Esophagus (tissue), 2 donors: ENCODE results near the gene TLCD4. TPM values are rescaled to one million over a fixed set of nuclear protein-coding genes. Genes with fewer than 3 reads are reported as not detected.

ENCODE experiments used
- H3K27ac ChIP-seq, 2 donors: one replicate each; pipeline ENCODE4 v1.5.1; 2013; ENCODE audit warnings: low read depth in 2 of 2, mild to moderate bottlenecking in 2 of 2, inconsistent platforms in 1 of 2, low read length in 1 of 2, moderate library complexity in 1 of 2
- H3K27me3 ChIP-seq, 2 donors: one replicate each; pipeline ENCODE4 v1.6.1; 2013; ENCODE audit warnings: low read length in 2 of 2, control low read depth in 1 of 2, mild to moderate bottlenecking in 1 of 2; ENCODE audit not compliant: insufficient read depth in 2 of 2, control insufficient read depth in 1 of 2
- H3K36me3 ChIP-seq, 2 donors: one replicate each; pipeline ENCODE4 v1.6.1; 2013; ENCODE audit warnings: low read length in 1 of 2; ENCODE audit not compliant: control insufficient read depth in 2 of 2, insufficient read depth in 2 of 2
- H3K4me1 ChIP-seq, 2 donors: one replicate each; pipeline ENCODE4 v1.6.1; 2013; ENCODE audit warnings: low read length in 1 of 2; ENCODE audit not compliant: control insufficient read depth in 2 of 2, insufficient read depth in 2 of 2
- H3K4me3 ChIP-seq, 2 donors: one replicate each; pipeline ENCODE4 v1.5.1; 2013; ENCODE audit warnings: low read length in 2 of 2, mild to moderate bottlenecking in 2 of 2, low read depth in 1 of 2, moderate library complexity in 1 of 2
- H3K9me3 ChIP-seq, 2 donors: one replicate each; pipeline ENCODE4 v1.6.1; 2013; ENCODE audit warnings: mild to moderate bottlenecking in 2 of 2, low read depth in 1 of 2, low read length in 1 of 2, moderate library complexity in 1 of 2; ENCODE audit not compliant: control insufficient read depth in 2 of 2, insufficient read depth in 1 of 2
- WGBS, 2 donors: extraction: QIAGEN DNeasy Blood & Tissue Kit; methylation state at CpG; one replicate each; pipeline ENCODE4 v1.1.7; 2013; 5-methylcytosine and 5-hydroxymethylcytosine counted together
- polyA plus RNA-seq, 2 donors: library from polyadenylated mRNA; stranded (reverse); fragments of 200-250 nt; gene quantifications; one replicate each; pipeline ENCODE4 v1.2.3, GENCODE V29; 2013
- donor health status: healthy with polysubstance abuse.
- donor health status: Bipolar disorder and iron deficiency.

The TLCD4 gene
- polyA plus RNA-seq, 2 donors: 0.37 to 0.46 TPM

DNA sequence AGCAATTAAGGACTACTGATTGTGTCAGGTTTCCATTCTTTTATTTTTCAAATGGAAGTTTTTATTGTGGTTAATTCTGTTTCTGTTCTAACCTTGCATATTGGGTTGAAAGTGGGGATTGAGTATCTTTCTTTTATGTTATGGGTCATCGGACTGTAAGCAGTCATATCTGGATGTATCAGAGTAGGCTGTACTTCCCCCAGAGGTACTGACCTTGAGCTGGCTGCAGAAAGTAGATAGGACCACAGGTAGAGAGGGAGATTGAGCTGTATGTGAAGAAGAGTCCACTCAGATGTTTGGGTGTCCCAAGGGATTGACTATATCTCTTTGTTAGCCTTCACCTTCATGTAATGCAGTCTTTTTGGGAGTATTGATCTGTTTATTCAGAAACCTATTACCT lies 23.9 kb upstream of the TLCD4 start:
- WGBS, 2 donors: 46 to 87% methylated on average over 1 of the region's 1 CpG
- H3K9me3 ChIP-seq: no peaks in the 10 kb centered on the region
- H3K27ac ChIP-seq: no peak overlapping the region
- H3K27me3 ChIP-seq: no peaks in the 10 kb centered on the region
- no peaks in the 10 kb centered on the region for H3K4me1 ChIP-seq
- H3K36me3 ChIP-seq: no peaks in the 10 kb centered on the region
- H3K4me3 ChIP-seq: no peak overlapping the region

DNA sequence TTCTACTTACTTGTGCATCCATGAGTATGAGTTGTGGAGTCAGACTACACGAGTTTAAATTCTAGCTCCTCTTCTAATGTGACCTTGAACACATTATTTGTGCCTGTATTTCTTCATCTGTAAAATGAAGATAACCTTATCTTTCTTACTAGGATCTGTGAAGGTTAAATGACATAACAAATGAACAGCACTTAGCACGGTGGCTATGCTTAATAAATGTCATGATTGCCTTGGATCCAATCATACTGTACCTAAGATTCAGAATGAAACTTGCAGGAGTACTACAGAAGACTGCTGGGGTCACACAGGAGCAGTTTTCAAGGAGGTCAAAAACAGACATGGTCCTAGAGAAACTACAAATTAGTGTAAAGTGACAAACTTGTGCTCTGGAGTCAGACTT lies 22.2 kb upstream of the TLCD4 start:
- H3K27ac ChIP-seq: no peak overlapping the region
- no peaks in the 10 kb centered on the region for H3K36me3 ChIP-seq
- H3K27me3 ChIP-seq: no peaks in the 10 kb centered on the region
- WGBS, 2 donors: 43 to 59% methylated on average over 2 of the region's 2 CpGs
- no peaks in the 10 kb centered on the region for H3K9me3 ChIP-seq
- no peak overlapping the region for H3K4me3 ChIP-seq
- no peaks in the 10 kb centered on the region for H3K4me1 ChIP-seq

DNA sequence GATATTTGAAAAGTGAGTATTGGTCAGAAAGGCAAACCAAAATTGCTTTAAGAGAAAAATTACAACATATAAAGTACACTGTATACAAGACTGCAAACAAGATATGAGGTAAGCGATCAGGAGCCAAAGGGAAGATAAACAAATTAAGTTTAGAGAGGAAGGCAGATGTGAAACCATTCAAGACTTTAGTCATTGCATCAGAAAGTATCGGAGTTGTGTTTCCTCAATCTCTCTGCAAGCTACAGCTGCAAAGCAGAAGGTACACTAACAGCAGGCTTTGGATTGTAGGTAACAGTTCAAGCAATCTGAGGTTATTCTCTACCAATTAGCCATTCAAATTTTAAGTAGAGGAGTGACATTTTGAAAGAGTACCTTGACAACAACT lies 21.3 kb upstream of the TLCD4 start:
- Histone ChIP-seq H3K27me3 (no peaks in the 10 kb centered on the region), H3K27ac (no peak overlapping the region), H3K4me1 (no peaks in the 10 kb centered on the region), H3K36me3 (no peaks in the 10 kb centered on the region), H3K4me3 (no peak overlapping the region), H3K9me3 (no peaks in the 10 kb centered on the region)
- 70 to 71% methylated on average over 2 of the region's 2 CpGs for WGBS, 2 donors

DNA sequence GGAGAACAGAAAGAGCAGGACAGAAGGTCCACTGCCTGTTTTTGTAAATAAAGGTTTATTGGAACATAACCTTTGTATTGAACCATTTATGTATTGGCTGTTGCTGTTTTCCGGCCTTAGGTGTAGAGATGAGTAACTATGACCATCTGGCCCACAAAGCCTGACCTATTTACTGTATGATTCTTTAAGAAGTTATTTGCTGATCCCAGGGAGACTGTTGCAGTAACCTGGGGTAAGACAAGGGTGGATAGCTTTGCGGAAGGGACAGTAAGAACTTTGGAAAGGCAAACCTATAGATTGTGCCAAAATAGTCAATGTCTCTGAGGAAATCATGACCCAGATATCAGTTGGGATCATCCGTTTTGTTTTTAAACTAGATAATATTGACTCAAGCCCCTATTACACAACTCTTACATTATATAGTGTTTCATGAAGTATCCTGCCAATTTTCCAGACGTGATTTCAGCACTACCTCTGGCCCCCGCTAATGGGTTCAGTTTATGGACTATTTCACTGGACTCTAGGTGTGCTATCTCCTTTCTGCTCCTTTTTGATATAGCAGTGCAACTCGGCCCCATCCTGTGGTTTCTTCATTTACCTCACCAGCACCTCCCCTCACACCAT lies 20.8 kb upstream of the TLCD4 start:
- Histone ChIP-seq H3K4me3 (no peak overlapping the region), H3K9me3 (no peaks in the 10 kb centered on the region), H3K4me1 (no peaks in the 10 kb centered on the region), H3K27ac (no peak overlapping the region), H3K27me3 (no peaks in the 10 kb centered on the region), H3K36me3 (no peaks in the 10 kb centered on the region)
- 81 to 84% methylated on average over 6 of the region's 6 CpGs for WGBS, 2 donors

DNA sequence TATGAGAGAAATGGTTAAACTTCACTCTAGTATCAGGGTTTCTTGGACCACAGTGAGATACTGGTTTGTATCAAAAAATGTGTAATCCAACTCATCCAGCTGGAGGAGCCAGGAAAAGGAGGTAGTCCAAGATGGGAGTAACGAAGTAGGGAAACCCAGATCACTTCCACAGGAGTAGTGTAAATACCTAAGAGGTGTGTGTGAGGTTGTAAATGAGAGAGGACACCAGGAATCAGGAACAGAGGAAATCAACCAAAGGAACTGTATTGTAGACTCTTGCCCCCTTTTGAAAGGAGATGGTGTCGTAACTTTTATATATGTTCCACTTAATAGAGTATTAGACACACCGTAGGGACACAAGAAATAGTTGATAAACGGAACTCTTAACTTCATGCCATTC lies 19.7 kb upstream of the TLCD4 start:
- no peak overlapping the region for H3K4me3 ChIP-seq
- H3K9me3 ChIP-seq: no peaks in the 10 kb centered on the region
- H3K4me1 ChIP-seq: no peaks in the 10 kb centered on the region
- H3K27ac ChIP-seq: no peak overlapping the region
- WGBS, 2 donors: 92% methylated on average over 4 of the region's 4 CpGs
- no peaks in the 10 kb centered on the region for H3K27me3 ChIP-seq
- no peaks in the 10 kb centered on the region for H3K36me3 ChIP-seq

DNA sequence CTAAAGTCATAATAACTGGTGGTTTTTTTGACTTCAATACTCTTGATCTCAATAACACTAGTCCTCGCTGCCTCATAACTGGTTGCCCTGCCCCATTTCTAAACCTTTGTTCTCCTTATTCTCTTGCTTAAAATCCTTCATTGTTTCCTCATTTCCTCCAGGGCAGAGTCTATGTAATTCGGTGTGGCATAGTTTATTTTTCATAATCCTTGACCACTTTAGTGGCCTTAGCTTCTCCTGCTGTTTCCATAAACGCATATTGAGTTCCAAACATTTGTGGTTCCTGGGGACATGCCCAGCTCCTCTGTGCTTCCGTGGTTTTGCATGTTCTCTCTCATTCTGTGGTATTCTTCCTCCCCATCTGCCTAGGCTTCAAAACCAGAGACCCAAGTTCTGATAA lies 19.0 kb upstream of the TLCD4 start:
- no peaks in the 10 kb centered on the region for H3K36me3 ChIP-seq
- H3K9me3 ChIP-seq: no peaks in the 10 kb centered on the region
- H3K27me3 ChIP-seq: no peaks in the 10 kb centered on the region
- H3K27ac ChIP-seq: no peak overlapping the region
- no peaks in the 10 kb centered on the region for H3K4me1 ChIP-seq
- WGBS, 2 donors: 39 to 65% methylated on average over 4 of the region's 4 CpGs
- H3K4me3 ChIP-seq: no peak overlapping the region

DNA sequence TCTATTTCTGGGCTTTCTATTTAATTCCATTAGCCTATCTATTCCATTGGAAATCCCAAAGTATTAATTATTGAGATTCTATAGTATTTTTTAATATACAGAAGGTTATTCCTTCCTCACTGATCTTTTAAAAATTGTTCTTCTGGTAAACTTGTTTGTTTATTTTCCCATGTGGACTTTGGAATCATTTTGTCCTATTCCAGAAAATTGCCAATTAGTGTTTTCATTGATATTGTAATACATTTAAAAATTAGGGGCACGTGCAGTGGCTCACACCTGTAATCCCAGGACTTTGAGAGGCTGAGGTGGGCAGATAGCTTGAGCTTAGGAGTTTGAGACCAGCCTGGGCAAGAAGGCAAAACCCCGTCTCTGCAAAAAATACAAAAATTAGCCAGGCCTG lies 8.4 kb upstream of the TLCD4 start:
- Histone ChIP-seq H3K36me3 (no peaks in the 10 kb centered on the region), H3K4me1 (no peaks in the 10 kb centered on the region), H3K27ac (no peak overlapping the region), H3K9me3 (no peaks in the 10 kb centered on the region), H3K4me3 (no peak overlapping the region), H3K27me3 (no peaks in the 10 kb centered on the region)
- WGBS, 2 donors: 82 to 92% methylated on average over 2 of the region's 2 CpGs

DNA sequence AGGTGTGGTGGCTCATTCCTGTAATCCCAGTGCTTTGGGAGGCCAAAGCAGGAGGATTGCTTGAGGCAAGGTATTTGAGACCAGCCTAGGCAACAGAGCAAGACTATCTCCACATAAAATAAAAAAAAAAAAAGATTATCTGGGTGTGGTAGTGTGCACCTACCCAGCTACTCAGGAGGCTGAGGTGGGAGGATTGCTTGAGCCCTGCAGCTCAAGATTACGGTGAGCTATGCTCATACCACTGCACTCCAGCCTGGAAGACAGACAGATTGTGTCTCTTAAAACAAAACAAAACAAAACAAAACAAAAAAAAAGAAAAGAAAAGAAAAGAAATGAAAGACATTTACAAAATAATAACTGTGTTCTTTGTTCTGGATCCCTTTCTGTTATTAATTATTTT lies 6.1 kb upstream of the TLCD4 start:
- no peaks in the 10 kb centered on the region for H3K4me1 ChIP-seq
- H3K4me3 ChIP-seq: no peak overlapping the region
- no peak overlapping the region for H3K27ac ChIP-seq
- no peaks in the 10 kb centered on the region for H3K9me3 ChIP-seq
- H3K27me3 ChIP-seq: no peaks in the 10 kb centered on the region
- no peaks in the 10 kb centered on the region for H3K36me3 ChIP-seq
- WGBS, 2 donors: 79 to 81% methylated on average over 1 of the region's 1 CpG

DNA sequence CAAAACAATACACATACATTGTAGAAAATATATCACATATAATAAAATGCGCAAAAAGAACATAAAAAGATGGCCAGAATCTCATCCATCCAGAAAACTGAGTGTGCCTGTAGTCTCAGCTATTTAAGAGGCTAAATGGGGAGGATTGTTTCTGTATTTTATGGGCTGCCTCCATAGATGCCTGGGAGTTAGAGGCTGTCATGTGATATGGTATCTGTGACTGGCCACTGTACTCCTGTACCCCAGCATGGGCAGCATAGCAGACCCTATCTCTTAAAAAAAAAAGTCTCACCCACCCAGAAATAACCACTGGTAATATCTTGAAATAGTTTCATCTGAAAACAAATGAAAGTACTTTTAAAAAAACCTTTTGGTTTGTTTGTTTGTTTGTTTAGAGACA lies 3.5 kb upstream of the TLCD4 start:
- Histone ChIP-seq H3K27ac (no peak overlapping the region), H3K27me3 (no peaks in the 10 kb centered on the region), H3K36me3 (no peaks in the 10 kb centered on the region), H3K9me3 (no peaks in the 10 kb centered on the region), H3K4me3 (no peak overlapping the region), H3K4me1 (peaks cover 0 to 5% of the 10 kb centered on the region in 2 donors)
- WGBS, 2 donors: 97 to 100% methylated on average over 1 of the region's 1 CpG

DNA sequence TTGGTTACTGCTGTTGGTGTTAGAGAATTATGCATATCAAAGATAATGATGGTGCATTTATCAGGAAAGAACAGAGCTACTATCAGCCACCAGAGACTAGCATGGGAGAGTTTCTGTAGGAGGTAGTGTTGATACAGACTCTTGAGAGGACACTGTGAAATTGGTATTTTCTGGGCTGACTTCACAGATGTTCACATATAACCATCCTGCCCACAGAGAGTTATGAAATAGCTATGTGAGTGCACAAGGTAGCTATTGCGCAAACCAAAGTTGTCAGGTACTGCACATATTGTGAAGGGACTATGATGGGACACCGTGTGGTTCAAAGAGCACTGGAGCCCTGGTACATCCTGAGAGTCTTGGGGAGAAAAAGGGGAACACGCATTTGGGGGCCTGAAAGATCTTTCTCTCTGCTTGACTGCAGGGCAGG lies 1.4 kb upstream of the TLCD4 start:
- Histone ChIP-seq H3K4me1 (peaks cover 0 to 5% of the 10 kb centered on the region in 2 donors), H3K4me3 (no peak overlapping the region), H3K27ac (no peak overlapping the region), H3K36me3 (no peaks in the 10 kb centered on the region), H3K27me3 (no peaks in the 10 kb centered on the region), H3K9me3 (no peaks in the 10 kb centered on the region)
- 79 to 86% methylated on average over 3 of the region's 3 CpGs for WGBS, 2 donors
